ENCODE measurements around the gene CGB1. TPM values are rescaled to one million over a fixed set of nuclear protein-coding genes. Genes with fewer than 3 reads are reported as not detected.
A peak's percentile ranks its signal among the peaks of the same experiment; 100 is the strongest.
"Not testable (repeated sequence)": the region's sequence is repeated elsewhere in the genome, so short reads cannot be mapped to it uniquely, and the experiment has no call there.

CGB1 gene
- not detected for total RNA-seq

DNA sequence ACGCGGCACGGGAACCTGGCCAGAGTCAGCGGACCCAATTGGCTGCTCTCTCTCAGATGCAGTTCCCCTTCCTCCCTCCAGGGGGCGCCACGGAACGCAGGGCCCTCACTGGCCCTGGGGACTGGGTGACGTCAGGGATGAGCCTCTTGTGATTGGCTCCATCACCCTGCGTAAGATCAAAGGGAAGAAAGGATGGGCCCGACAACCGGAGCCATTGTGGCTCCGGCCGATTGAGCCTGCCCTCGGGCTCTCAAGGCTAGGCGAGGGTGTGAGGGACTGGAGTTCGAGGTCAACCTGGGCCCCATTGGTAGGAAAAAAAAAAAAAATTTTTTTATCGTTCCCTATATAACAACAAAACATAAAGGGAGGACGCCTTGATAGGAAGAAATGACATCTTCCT, at the start of gene CGB1:
Gene CGB1, minus strand, starts transcription at position 81 of the 400 bp plus-strand sequence. CDS start 184 bp downstream, outside the sequence.
- not testable (repeated sequence) for H3K4me3 ChIP-seq (ENCODE audit: low read length); H3K9me3 ChIP-seq (ENCODE audit: low read depth, low read length); H3K27me3 ChIP-seq (ENCODE audit: insufficient read depth, low read length); H3K4me1 ChIP-seq (ENCODE audit: insufficient read depth, low read length)

DNA sequence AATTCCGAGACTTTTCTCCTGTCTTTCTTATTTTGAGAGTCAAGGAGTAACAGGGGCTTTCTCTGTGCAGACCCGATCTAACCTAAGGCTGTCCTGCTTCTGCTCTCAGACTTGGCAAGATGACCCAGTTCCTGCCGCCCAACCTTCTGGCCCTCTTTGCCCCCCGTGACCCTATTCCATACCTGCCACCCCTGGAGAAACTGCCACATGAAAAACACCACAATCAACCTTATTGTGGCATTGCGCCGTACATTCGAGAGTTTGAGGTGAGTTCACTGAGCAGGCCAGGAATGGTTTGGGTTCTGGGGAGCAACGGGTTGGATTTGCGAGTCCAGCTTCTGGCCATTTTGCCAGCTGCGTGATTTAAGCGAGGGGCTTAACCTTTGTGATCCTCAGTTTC, 49.6 kb upstream of the CGB1 start:
- peak overlapping the region; percentile 96 for H3K4me3 ChIP-seq (ENCODE audit: low read length)
- peaks cover 32% of the 10 kb centered on the region for H3K4me1 ChIP-seq (ENCODE audit: insufficient read depth, low read length)
- H3K9me3 ChIP-seq (ENCODE audit: low read depth, low read length) = no peaks in the 10 kb centered on the region
- H3K27me3 ChIP-seq (ENCODE audit: insufficient read depth, low read length) = no peaks in the 10 kb centered on the region

DNA sequence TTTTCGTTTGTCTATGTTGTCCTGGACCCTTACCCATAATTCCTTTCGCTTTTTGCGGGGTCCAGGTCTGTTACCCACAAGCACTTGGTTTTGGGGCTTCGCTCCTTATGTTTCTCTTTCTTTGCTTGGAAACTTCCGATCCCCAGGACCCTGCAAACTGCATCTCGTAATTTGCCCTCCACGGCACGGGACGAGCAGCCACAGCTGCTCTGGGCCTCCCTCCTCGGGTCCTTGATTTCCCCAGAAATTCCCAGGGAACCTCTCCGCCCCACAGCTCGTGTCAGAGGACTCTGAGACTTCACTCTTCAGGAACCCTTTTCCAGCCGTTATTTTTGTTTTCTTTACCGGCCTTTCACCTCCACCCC, 49.2 kb upstream of the CGB1 start:
- no peaks in the 10 kb centered on the region for H3K27me3 ChIP-seq (ENCODE audit: insufficient read depth, low read length)
- H3K4me1 ChIP-seq (ENCODE audit: insufficient read depth, low read length) = peaks cover 32% of the 10 kb centered on the region
- H3K9me3 ChIP-seq (ENCODE audit: low read depth, low read length) = no peaks in the 10 kb centered on the region
- peak overlapping the region; percentile 96 for H3K4me3 ChIP-seq (ENCODE audit: low read length)

GRCh38 chr19:49085020-49085867, 48.5 kb upstream of the CGB1 start, which contains the start of gene SNRNP70:
Gene SNRNP70, plus strand, starts transcription at chr19:49085451. Its CDS starts 964 bp downstream, at chr19:49086415.
- Histone ChIP-seq H3K27me3 (ENCODE audit: insufficient read depth, low read length) (no peaks in the 10 kb centered on the region), H3K4me3 (ENCODE audit: low read length) (peak within 1 kb of the TSS; percentile 96)

DNA sequence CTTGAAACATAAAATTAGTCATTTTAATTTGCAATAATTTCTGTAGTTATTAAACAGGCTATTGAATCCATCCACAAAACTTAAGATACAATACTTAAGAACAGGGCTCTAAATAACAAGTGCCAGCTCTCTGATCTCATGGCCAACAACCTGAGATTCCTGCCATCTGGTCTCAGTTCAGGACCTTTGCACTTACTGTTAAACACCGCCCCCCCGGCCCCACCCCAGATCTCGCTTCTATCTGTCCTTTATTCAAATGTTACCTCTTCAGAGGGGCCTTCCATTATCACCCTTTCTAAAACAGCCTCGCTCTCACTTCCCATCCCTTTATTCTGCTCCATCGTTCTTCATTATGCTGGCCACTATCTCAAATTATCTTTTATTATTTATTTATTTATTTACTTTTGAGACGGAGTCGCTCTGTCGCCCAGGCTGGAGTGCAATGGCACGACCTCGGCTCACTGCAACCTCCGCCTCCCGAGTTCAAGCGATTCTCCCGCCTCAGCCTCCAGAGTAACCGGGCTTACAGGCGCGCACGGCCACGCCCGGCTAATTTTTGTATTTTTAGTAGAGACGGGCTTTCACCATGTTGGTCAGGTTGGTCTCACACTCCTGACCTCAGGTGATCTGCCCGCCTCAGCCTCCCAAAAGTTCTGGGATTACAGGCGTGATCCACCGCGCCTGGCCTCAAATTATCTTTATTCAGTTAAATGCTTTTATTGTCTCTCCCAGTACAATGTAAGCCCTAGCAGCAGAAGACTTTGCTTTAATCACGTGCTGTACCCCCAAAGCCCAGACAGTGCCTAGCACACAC, 47.7 kb upstream of the CGB1 start:
- H3K27me3 ChIP-seq (ENCODE audit: insufficient read depth, low read length) = no peaks in the 10 kb centered on the region
- no peaks in the 10 kb centered on the region for H3K9me3 ChIP-seq (ENCODE audit: low read depth, low read length)
- H3K4me1 ChIP-seq (ENCODE audit: insufficient read depth, low read length) = peaks cover 32% of the 10 kb centered on the region
- peak overlapping the region; percentile 96 for H3K4me3 ChIP-seq (ENCODE audit: low read length)

More at GRCh38 chr19:49085020-49085867, 48.5 kb upstream of the CGB1 start, which contains the start of gene SNRNP70:
- peaks cover 32% of the 10 kb centered on the region for H3K4me1 ChIP-seq (ENCODE audit: insufficient read depth, low read length)
- no peaks in the 10 kb centered on the region for H3K9me3 ChIP-seq (ENCODE audit: low read depth, low read length)

- H3K4me3 ChIP-seq (ENCODE audit: low read length) = no peak overlapping the region
- H3K27me3 ChIP-seq (ENCODE audit: insufficient read depth, low read length) = no peaks in the 10 kb centered on the region
- H3K4me1 ChIP-seq (ENCODE audit: insufficient read depth, low read length) = peaks cover 12% of the 10 kb centered on the region
- H3K9me3 ChIP-seq (ENCODE audit: low read depth, low read length) = no peaks in the 10 kb centered on the region
These were observed 44.6 kb upstream of the CGB1 start for GRCh38 chr19:49081273-49081672.

GRCh38 chr19:49080392-49080791, 43.7 kb upstream of the CGB1 start:
- Histone ChIP-seq H3K4me3 (ENCODE audit: low read length) (no peak overlapping the region), H3K27me3 (ENCODE audit: insufficient read depth, low read length) (no peaks in the 10 kb centered on the region), H3K4me1 (ENCODE audit: insufficient read depth, low read length) (peaks cover 6% of the 10 kb centered on the region), H3K9me3 (ENCODE audit: low read depth, low read length) (no peaks in the 10 kb centered on the region)

GRCh38 chr19:49074869-49075268, 38.2 kb upstream of the CGB1 start:
- H3K9me3 ChIP-seq (ENCODE audit: low read depth, low read length); H3K4me3 ChIP-seq (ENCODE audit: low read length); H3K4me1 ChIP-seq (ENCODE audit: insufficient read depth, low read length): not testable (repeated sequence)
- peaks cover 19% of the 10 kb centered on the region for H3K27me3 ChIP-seq (ENCODE audit: insufficient read depth, low read length)

DNA sequence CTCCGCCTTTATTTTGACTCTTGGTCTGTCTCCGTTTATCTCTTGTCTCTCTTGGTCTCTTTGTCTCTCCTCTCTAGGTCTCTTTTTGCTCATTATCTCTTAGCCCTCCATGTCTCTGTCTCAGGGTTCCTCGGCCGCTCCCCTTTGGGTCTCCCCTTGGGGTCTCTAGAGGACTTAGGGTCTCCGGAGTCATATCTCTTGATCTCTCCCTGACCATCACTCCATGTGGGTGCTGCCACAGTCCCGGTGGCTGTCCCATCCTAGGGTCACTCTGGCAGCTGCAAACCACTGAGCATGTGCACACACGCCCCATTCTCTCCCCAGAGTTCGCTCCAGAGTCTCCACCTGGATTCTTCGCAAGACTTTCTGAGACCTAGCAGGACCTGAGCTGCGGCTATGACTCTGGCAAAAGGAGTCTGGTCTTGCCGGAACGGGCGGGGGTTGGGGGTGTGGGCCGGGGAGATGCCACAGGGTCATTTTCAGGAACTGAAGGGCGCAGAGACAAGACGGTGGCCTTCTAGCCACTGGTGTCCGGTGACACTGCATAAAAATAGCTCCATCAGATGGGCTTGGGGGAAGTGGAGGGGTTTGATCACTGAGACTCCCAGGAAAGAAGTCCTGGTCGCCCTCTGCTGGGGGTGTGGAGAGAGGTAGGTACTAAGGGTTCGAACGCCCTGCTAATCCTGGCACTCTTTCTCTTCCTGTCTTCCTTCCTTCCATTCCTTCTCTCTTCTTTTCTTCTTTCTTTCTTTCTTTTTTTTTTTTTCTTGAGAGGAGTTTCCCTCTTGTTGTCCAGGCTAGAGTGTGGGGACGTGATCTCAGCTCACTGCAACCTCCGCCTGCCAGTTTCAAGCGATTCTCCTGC, 37.1 kb upstream of the CGB1 start:
- Histone ChIP-seq H3K4me3 (ENCODE audit: low read length) (no peak overlapping the region), H3K27me3 (ENCODE audit: insufficient read depth, low read length) (peaks cover 25% of the 10 kb centered on the region), H3K4me1 (ENCODE audit: insufficient read depth, low read length) (no peaks in the 10 kb centered on the region), H3K9me3 (ENCODE audit: low read depth, low read length) (no peaks in the 10 kb centered on the region)

DNA sequence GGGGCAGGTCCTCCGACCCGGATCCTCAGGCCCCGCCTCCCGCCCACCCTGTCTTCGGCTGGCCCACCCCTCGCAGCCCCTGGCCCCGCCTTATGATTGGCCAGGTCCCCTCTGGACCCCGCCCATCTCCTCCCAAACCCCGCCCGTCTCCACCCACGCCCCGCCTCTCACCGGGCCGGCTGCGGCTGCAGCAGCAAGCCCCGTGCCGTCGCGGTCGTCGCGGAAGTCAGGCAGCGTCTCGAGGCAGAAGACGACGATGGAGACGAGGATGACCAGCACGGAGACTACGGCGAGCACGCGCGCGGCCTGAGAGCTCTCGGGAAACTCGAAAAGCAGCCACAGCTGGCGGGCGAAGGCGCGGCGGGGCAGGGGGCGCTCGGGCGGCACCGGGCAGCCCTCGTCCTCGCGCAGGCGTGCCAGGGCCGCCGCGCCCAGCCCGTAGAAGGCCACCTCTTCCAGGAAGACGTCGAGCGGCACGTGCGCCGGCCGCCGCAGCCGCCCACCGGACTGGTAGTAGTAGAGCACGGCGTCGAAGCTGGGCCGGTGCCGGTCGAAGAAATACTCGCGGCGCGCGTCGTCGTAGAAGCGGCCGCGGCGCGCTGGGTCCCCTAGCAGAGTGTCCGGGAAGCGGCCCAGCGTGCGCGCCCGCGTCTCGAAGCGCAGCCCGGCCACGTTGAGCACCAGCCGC, 35.3 kb upstream of the CGB1 start:
- H3K27me3 ChIP-seq (ENCODE audit: insufficient read depth, low read length) = peaks cover 29% of the 10 kb centered on the region
- no peaks in the 10 kb centered on the region for H3K9me3 ChIP-seq (ENCODE audit: low read depth, low read length)
- no peaks in the 10 kb centered on the region for H3K4me1 ChIP-seq (ENCODE audit: insufficient read depth, low read length)

GRCh38 chr19:49070416-49070815, 33.7 kb upstream of the CGB1 start:
- Histone ChIP-seq H3K4me1 (ENCODE audit: insufficient read depth, low read length) (no peaks in the 10 kb centered on the region), H3K27me3 (ENCODE audit: insufficient read depth, low read length) (peaks cover 40% of the 10 kb centered on the region), H3K9me3 (ENCODE audit: low read depth, low read length) (no peaks in the 10 kb centered on the region), H3K4me3 (ENCODE audit: low read length) (no peak overlapping the region)

More for the DNA sequence above, 35.3 kb upstream of the CGB1 start:
- no peak overlapping the region for H3K4me3 ChIP-seq (ENCODE audit: low read length)

- H3K27me3 ChIP-seq (ENCODE audit: insufficient read depth, low read length) = peaks cover 42% of the 10 kb centered on the region
- no peak overlapping the region for H3K4me3 ChIP-seq (ENCODE audit: low read length)
- H3K9me3 ChIP-seq (ENCODE audit: low read depth, low read length) = no peaks in the 10 kb centered on the region
- no peaks in the 10 kb centered on the region for H3K4me1 ChIP-seq (ENCODE audit: insufficient read depth, low read length)
These were observed 32.3 kb upstream of the CGB1 start for GRCh38 chr19:49069026-49069425.

- H3K4me3 ChIP-seq (ENCODE audit: low read length) = no peak overlapping the region
- H3K9me3 ChIP-seq (ENCODE audit: low read depth, low read length) = no peaks in the 10 kb centered on the region
- H3K4me1 ChIP-seq (ENCODE audit: insufficient read depth, low read length) = no peaks in the 10 kb centered on the region
- peaks cover 30% of the 10 kb centered on the region for H3K27me3 ChIP-seq (ENCODE audit: insufficient read depth, low read length)
These were observed 30.9 kb upstream of the CGB1 start for GRCh38 chr19:49067554-49067953.

GRCh38 chr19:49065905-49066512, 29.3 kb upstream of the CGB1 start:
- Histone ChIP-seq H3K4me3 (ENCODE audit: low read length) (no peak overlapping the region), H3K9me3 (ENCODE audit: low read depth, low read length) (no peaks in the 10 kb centered on the region), H3K27me3 (ENCODE audit: insufficient read depth, low read length) (peaks cover 29% of the 10 kb centered on the region), H3K4me1 (ENCODE audit: insufficient read depth, low read length) (no peaks in the 10 kb centered on the region)

Data from mononuclear cell (primary cell).